GM10266 (cell line): Measurements from ENCODE around the gene BRICD5.
A peak's percentile ranks its signal among the peaks of the same experiment; 100 is the strongest.

Source experiments
- DNase-seq: peaks from one replicate; pipeline ENCODE4 v3.0.0; 2012; ENCODE audit errors: extremely low spot score
- CTCF ChIP-seq: IDR thresholded peaks from 2 replicates; pipeline ENCODE4 v1.5.1; 2012; ENCODE audit warnings: mild to moderate bottlenecking, low read depth; ENCODE audit not compliant: control insufficient read depth, insufficient read depth; ENCODE audit errors: missing control alignments

The BRICD5 gene

GRCh38 chr16:2179576-2179975 is 31.1 kb downstream of the BRICD5 start:
- TF ChIP-seq CTCF, result no peak
- no peak for DNase-seq

GRCh38 chr16:2179107-2179501 is 31.6 kb downstream of the BRICD5 start:
- DNase-seq, result no peak

GRCh38 chr16:2178321-2179106 is 32.1 kb downstream of the BRICD5 start:
- no peak for TF ChIP-seq CTCF
- DNase-seq, result peak; percentile 62

More at GRCh38 chr16:2179107-2179501, 31.6 kb downstream of the BRICD5 start:
- no peak for TF ChIP-seq CTCF

- TF ChIP-seq CTCF, result no peak
- no peak for DNase-seq
Observed at GRCh38 chr16:2177561-2177960, 33.1 kb downstream of the BRICD5 start.

GRCh38 chr16:2177101-2177500 is 33.6 kb downstream of the BRICD5 start:
- no peak for TF ChIP-seq CTCF
- no peak for DNase-seq

- DNase-seq, result no peak
- no peak for TF ChIP-seq CTCF
Observed at GRCh38 chr16:2176047-2176446, 34.6 kb downstream of the BRICD5 start.

- DNase-seq, result no peak
- TF ChIP-seq CTCF, result no peak
Observed at GRCh38 chr16:2175454-2175853, 35.2 kb downstream of the BRICD5 start.
